GM19043 (cell line): Measurements from ENCODE around the gene RANBP6.

Experiments used
- ATAC-seq: cut with Tn5 transposase; IDR thresholded peaks from one replicate; pipeline ENCODE4 v1.9.1; 2021; ENCODE audit warnings: low read depth; ENCODE audit not compliant: unreplicated experiment

RANBP6 gene

DNA sequence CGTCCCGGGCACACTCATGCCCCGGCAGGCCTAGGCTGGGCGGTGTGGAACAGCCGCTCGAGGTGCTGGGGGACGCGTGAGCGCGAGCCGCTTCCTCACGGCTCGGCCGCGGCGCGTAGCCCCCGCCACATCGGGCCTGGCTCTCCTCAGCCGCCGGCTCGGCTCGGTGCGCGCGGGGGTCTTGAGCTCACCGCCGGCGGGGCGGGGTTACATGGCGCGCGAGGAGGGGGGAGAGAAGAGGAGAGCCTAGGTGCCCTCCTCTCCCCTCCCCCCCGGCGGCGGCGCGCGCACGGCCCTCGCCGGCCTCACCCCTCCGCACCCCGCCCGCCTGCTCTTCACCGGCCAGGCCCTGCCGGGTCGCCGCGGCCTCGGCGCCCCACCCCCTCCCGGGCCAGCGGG lies 7.7 kb downstream of the RANBP6 start:
- ATAC-seq: peak; percentile 35

DNA sequence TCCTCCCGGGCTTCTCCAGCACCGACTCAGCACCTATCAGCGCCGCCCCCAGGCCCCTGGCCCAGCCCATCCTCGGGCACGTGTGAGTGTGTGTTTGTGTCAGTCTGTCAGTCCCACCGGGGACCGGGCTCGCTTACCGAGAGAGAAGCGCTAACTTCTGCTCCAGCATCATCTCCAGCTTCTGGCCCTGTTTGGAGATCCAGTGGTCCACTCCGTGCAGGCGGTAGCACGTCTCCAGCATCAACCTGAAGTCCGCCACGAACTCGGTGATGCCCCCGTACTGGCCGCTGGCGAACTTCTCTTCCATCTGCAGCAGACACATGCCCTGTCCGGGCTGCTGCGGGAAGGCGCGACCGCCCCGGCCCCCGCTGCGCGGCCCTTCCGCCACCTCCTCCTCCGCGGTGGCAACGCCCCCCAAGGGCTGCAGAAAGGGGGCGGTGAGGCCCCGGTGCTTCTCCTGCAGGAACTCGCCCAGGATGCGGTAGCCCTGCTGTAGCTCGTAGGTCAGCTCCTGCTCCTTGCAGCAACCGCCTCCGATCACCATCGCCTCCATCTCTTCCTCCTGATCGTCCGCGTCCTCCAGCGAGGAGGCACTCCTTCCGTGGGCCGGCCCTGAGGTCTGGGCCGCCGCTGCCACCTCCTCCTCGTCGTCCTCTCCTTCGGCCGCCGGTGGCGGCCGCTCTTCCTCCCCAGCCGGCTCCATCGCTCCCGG lies 8.2 kb downstream of the RANBP6 start:
- peak; percentile 67 for ATAC-seq

DNA sequence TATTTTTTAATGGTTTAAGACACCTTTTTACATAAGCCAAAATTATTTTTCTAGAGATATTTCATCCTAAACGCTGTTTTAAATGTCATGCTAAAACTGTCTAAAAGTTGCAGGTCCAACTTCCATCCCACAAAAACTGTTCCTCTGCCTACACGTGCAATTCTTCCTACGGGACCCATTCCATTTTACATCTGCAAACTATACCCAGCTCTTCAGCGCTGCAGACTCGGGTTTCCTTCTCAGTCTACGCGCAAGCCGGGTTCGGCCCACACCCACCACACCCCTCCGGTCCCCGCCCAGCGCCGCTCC lies 8.7 kb downstream of the RANBP6 start:
- ATAC-seq: no peak

DNA sequence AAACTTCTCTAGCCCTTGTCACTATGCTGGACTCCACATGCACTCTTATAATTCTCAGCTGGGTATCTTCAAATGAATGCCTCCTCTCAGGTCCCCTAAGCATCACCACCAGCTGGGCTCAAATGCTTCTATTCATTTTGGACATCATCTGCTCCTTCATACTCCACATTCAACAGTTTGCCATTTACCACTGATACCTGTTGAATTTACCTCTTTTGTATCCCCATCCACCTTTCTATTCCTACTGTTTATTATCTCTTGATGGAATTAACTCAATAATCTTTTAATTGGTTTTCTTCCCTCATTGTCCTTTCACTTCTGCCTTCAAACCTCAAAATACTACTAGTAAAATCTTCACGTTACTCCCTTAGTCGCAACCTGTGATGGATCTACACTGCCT lies 14.5 kb downstream of the RANBP6 start:
- ATAC-seq: no peak

DNA sequence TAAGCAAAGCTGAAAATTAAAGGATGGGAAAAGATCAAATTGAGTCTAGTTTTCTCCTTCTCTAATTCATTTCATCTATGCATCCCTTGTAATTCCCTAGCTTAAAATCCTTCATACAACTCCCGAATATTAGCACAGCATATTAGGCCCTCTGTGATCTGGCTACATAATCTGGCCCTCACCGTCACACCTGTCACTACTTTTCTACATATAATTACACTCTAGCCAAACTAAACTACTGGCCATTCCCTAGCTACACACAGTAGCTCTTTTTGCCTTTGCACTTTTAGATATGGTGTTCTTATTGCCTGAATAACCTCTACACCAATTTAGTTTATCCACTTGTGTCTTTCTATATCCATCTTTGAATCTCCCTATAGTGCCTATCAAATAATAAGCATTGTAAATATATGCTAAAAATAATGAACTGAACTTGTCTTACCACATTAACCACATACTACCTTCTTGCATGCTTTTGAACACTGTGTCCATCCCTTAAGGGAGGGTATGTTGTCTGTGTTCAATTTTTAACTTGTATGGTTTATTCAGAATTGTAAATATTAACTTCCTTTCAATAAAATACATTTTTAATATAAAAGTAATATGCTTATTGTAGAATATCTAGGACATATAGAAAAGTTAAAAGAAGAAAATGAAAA lies 15.9 kb downstream of the RANBP6 start:
- no peak for ATAC-seq

DNA sequence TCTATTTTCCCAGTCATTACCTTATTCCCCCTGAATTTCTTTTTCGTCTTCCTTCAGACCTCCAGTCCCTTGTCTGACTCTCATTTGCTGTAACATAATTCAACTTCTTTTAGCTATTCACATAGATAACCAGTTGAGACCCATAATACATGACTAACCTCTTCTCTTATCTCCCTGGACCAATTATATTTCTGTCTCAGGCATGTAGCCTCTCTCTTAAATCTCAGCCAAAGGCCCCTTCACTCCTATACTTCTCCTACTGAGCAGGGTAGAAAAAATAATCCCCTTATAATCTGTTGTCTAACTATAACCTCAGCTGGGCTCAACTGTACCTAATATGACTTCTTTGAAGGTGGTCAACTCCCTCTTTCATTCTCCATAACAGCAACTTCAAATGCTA lies 20.9 kb downstream of the RANBP6 start:
- no peak for ATAC-seq

DNA sequence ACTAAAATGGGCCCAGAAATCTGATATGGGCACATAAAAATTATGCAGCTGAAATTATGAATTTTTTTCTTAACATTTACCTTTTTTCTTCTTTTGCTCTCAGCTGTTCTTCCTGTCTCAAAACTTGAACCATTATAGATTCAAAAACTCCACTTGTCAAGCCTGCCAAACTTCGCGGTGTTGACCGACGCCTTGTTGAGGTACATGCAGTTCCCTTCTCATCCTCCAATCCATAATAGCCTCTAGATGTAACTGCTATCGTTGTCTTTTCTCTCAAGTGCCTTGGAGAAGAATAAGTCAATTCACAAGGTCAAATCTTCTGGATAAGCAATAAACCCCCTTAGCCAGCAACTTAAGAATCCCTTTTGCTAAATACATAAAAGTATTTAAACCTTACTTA lies 27.2 kb downstream of the RANBP6 start:
- ATAC-seq: no peak

DNA sequence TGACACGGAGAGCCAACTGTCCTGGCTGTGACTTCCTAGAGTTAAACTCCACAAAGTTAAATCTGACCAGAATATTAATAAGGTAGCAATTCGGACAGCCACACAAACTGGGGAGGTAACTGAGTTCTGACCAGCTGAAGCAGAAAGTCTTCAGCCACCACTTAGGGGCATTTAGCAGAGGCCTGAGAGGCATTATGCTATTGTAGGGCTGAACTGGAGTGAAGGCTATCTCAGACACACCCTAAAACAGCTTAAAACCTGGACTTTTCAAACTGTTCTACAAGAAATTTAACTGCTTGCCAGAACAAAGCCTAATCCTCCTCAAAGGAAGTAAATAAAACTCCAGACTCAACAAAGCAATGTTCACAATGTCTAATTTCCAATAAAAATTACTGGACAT lies 32.4 kb downstream of the RANBP6 start:
- ATAC-seq: no peak

DNA sequence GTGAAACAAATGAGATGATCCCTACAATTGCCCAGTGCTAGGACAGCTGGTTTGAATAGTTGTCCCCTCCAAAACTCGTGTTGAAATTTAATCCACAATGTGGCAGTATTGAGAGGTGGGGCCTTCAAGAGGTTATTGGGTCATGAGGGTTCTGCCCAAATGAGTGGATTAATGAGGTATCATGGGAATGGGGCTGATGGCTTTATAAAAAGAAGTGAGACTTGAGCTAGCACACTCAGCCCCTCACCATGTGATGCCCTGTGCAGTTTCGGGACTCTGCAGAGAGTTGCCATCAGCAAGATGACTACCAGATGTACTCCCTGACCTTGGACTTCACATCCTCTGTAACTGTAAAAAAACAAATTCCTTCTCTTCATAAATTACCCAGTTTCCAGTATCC lies 33.1 kb downstream of the RANBP6 start:
- no peak for ATAC-seq

DNA sequence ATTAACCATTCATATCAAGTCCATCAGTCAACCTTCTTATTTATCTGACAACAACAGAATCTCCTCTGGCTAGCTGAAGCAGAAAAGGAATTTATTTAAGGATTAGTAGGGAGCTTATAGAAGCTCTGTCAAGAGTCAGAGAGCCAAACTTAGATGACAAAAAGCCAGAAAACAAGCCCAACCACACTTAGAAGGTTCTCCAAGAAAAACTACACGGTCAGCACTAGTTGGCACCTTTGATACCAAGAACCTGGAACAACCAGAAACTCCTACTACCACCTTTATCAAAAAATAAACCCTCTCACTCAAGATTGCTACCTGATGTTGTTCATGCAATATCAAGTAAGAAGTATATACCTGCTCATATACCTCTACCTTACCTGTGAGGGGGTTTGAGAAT lies 36.9 kb downstream of the RANBP6 start:
- ATAC-seq: no peak

DNA sequence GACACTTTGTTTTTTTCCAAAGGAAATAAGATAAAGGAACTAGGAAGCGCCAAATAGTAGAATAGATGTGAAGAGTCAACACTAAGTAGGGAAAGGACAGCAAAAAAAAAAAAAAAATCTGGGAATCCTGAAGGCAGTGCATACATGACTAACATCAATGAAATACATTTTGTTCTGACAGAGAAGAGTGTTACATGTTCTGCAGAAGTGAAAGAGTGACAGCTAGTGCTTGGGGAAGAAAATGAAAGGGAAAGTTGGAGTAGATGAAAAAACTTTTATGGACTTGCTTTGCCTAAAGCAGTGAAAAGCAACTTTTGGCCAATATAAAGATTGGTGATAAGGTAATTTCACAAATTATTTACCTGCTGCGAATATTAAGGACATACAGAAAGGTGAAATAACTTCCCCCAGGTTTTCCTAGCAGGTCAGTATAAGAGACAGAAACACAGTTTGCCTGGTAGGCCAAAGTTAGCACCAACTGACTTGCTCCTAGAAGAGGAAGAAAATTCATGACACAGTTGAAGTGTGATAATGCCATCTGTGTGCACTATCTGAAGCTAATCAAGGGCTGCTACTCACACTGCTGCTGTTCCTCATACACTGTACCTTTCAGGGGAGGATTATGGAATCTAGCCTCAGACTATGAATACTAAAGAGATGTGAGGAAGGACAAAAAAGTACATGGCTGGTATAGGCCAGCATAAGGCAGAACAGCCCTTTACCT lies 38.6 kb downstream of the RANBP6 start:
- ATAC-seq: peak; percentile 70

DNA sequence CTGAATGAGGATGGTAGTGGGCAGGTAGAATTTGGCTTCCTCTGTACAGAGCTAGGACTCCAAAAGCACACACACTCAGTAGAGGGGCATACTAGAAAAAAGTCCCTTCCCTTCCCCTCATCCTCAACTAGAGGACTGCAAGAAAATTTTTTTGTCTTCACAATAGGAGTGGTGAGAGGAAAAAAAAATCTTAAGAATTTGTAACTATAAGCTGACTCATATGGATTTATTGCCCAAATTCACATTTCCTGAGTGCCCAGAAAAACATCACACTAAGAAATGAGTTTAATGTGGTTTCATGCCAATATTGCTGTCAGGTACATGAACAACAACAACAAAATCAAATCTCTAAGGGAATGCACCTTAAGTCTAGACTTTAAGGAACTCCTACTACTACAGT lies 43.7 kb downstream of the RANBP6 start:
- ATAC-seq: no peak
